GM19324 (cell line): ENCODE results near the gene NPHP1.
"Not testable (repeated sequence)": the region's sequence is repeated elsewhere in the genome, so short reads cannot be mapped to it uniquely, and the experiment has no call there.

Source experiments
- ATAC-seq: cut with Tn5 transposase; IDR thresholded peaks from one replicate; pipeline ENCODE4 v1.9.1; 2021; ENCODE audit warnings: mild to moderate bottlenecking, moderate library complexity; ENCODE audit not compliant: unreplicated experiment, low FRiP score

The NPHP1 gene

GRCh38 chr2:110204408-110205385, at the start of gene NPHP1:
Gene NPHP1 (minus strand): TSS chr2:110205013. CDS start chr2:110204968, 45 bp downstream.
- peak; percentile 94 for ATAC-seq

DNA sequence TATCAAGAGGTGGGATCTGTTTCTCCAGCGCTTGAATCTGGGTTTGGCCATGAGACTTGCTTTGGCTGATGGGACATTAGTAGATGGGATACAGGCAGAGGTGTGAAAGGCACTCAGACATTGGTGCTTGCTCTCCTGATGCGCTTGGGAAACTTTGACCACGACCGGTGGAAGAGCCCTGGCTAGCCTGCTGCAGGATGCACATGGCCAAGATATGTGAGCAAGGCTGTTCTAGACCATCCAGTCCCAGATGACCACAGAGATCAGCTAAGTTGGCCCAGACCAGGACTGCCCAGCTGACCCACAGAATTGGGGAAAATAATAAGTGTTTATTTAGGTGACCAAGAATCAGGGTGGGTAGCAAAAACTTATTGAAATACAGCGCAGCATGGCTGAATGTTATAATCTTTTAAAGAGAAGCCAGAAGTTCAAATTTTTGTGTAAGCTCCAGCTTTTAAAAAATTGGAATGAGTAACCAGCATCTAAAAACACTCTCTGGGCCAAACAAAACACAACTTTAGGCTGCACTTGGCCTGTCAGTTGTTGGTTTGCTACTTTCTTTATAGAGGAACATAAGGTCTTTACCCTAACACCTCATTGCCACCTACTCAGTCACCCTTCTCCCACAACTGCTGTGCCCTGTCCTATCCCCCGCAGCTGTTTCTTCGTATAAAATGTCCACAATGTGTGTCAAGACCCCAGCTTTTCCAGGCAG, 43.4 kb upstream of the NPHP1 start:
- ATAC-seq = not testable (repeated sequence)

DNA sequence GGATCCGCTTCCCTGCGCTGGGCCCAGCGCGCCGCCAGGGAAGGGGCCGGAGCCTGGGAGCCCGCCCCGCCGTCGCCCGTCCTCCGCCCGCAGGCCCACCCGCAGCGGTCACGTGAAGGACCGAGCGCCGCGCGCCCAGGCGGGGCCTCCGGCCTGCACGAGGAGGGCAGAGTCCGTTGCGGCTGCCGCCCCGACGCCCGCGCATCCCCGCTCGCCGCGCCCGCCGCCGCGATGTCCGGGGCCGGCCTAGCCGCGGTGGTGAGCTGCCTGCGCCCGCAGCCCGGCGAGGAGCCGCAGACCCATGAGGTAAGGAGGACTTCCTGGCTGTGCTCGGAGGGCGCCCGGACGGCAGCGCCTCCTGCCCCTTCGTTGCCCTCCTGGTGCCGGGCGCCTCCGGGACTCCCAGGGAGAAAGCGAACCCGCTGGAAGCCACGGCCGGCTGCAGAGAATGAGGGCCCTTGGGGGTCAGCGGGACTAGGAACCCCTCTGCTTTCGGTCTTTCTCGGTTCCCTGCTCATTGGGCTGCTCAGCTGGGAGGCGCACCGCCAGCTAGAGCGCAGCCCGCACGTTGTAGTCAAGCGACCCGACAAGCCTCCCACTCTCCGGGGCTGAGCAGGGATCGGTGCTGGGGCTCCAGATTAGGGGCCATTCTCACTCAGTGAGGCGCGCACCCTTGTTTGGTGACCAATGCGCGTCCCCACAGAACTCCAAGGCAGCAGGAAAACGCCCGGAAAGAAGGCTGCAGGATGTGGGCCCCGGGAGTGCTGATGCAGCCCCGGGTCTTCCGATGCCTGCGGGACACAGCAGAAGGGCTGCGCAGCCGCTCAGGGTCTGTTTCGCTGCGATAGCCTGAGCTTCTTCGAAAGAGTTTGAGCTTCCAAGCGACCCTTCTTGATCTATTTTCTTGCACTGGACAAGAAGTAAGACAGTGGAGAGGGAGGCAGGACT, 40.9 kb upstream of the NPHP1 start:
- not testable (repeated sequence) for ATAC-seq

- not testable (repeated sequence) for ATAC-seq
Observed at GRCh38 chr2:110243283-110243682, 38.5 kb upstream of the NPHP1 start.

DNA sequence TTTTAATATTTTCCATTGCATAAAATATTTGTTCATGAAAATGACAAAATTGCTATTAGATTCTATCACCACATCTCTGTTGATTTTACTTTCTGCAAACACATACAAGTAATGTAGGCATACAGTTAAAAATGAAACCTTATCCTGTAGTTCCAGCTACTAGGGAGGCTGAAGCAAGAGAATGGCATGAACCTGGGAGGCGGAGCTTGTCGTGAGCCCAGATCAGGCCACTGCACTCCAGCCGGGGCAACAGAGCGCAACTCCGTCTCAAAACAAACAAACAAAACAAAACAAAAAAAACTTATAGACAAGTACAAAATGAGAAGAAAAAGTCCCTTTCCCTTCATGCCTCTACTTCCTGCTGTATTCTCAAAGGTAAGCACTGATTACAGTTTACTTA, 29.7 kb upstream of the NPHP1 start:
- not testable (repeated sequence) for ATAC-seq

GRCh38 chr2:110229886-110230285, 25.1 kb upstream of the NPHP1 start:
- not testable (repeated sequence) for ATAC-seq

DNA sequence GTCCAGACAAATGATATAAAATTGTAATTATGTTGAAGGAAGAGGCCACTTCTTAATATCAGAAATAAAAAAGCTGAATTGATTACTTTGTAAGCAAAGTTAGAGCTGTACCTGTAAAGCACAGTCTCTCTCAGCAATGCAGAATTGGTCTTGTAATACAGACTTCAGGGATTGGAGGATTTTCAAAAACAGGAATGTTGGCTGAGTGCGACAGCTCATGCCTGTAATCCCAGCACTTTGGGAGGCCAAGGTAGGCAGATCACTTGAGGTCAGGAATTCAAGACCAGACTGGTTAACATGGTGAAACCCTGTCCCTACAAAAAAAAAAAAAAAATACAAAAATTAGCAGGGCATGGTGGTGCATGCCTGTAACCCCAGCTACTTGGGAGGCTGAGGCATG, 17.8 kb upstream of the NPHP1 start:
- not testable (repeated sequence) for ATAC-seq

- no peak for ATAC-seq
Observed at GRCh38 chr2:110221938-110222337, 17.1 kb upstream of the NPHP1 start.

- ATAC-seq = no peak
Observed at GRCh38 chr2:110220190-110220564, 15.4 kb upstream of the NPHP1 start.

DNA sequence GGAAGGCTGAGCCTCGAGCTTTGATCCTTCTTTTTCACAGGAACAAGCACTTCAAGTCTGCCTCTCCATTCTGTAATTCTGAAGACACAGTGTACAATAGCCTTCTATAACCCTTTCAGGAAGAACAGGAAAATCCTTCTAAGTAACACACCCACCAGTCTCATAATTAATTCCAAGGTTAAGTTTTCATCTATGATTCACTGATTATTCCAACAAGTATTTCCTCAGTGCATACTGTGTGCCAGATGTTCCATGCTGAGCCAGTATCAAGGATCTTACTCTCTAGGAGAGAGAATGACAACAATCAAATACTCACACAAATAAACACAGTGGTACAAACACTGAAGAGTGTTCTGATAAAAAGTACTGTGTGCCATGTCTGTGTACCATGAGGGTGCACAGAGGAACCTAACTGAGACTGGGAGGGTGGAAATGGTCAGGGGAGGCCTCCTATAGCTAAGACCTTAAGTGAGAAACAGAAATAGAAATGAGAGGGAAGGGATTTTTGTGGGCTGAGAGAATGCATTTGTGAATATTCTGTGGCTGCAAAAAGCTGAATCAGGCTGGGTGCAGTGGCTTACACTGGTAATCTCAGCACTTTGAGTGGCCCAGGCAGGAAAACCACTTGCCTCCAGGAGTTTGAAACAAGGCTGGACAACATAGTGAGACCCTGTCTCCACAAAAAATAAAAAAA, 14.8 kb upstream of the NPHP1 start:
- no peak for ATAC-seq

- ATAC-seq = not testable (repeated sequence)
Observed at GRCh38 chr2:110218889-110219288, 14.1 kb upstream of the NPHP1 start.

DNA sequence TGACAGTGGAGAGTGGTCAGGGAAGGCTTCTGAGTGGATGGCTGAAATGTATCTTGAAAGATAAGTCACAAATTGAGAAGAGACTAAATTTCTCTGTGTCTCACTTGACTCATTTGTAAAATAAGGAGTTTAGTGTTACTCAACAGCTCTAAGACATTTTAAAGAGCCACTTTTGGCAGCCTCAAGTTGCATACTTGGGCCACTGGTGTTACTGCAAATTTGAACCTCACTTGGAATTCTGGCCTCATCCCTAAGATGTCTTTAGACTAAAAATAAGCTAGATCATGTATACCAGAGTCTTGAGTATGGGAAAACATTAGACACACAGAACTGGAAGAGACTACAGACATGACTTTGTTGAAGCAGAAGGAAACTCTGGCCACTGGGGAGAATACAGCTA, 12.0 kb upstream of the NPHP1 start:
- ATAC-seq = no peak

DNA sequence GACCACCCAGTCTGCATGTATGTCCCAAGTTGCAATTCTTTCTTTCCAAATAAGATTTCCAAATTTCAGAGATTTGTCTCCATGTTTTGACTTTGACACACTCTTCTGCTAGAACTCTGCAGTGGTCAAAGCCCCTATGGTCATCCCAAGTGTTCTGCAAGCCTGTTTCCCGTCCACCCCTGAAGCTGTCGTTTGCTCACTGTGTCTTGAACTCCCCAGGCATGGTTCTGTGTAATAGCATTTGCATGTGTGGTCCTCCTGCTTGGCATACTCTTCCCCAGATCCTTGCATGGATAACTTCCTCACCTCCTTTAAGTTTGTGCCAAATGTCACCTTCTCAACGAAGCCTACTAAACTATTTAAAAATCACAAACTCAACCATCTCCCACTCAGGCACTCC, 11.4 kb upstream of the NPHP1 start:
- ATAC-seq = no peak

DNA sequence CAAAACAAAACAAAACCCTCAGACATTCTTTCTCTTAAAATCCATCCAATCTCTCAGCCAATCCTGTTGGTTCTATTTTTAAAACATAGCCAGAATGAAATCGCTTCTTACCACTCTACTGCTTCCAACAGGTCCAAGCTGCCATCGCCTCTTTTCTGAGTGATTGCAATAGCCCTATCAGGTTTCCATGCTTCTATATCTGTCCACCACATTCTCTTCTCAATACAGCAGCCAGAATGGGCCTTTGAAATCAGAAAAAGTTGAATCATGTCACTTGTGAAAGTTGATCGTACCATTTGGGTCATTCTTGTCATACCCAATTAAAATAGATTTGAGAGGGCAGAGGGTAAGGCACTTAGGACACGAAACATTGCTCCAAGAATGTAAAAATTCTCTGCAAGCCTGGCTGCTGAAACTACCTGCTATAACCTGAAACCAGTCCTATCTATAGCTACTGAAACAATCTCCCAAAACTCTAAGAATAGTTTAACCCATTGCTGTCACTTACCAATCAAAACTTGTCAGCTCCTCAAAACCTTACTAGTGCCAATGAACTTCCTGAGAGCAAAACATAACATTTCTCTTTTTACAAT, 10.8 kb upstream of the NPHP1 start:
- no peak for ATAC-seq

- no peak for ATAC-seq
Observed at GRCh38 chr2:110215091-110215490, 10.3 kb upstream of the NPHP1 start.

DNA sequence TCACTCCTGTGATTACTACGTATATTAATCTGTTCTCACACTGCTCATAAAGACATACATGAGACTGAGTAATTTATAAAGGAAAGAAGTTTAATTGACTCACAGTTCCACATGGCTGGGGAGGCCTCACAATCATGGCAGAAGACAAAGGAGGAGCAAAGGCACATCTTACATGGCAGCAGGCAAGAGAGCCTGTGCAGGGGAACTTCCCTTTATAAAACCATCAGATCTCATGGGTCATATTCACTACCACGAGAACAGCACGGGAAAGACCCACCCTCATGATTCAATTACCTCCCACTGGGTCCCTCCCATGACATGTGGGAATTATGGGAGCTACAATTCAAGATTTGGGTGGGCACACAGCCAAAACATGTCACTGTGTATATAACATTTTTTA, 8.7 kb upstream of the NPHP1 start:
- not testable (repeated sequence) for ATAC-seq

DNA sequence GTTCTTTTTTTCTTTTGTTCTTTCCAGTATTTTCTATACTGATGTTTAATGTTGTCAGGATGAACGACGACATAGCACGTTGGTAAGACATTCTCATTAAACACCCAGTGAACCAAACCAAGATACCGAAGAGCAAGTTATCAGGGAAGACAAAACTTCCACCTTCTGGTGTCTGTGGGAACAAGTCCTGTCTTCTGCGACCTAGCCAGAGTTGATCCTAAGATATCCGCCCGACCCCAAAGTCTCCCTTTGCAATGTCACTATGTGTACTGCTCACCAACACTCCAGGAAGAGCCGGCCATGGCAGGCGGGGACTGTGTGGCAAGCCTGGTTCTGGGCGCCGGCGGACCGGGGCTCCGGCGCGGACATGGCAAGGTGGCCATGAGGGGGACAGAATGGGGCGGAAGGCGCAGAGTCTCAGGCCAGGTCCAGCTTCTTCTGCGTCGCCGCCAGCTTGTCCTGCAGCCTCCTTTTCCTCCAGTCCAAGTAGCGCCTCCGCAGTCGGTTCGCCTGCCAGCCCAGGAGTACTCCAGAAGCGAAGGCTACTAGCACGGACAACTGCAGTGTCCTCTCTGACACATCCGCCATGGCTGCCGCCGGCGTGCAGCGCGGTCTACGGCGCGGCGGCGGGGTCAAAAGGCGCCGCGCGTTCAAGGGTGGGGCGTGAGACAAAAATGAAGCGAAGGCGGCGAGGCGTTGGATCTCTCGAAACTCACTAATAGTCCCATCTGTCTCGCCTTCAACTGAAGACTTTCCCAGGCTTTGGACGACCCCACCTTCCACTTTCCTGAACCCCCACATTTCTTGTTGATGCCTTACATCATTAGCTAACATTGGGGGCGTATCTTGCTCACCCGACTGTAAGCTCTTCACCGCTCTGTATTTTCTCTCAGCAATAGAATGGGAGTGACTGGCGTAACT, 7.4 kb upstream of the NPHP1 start, which contains the start of gene MTLN:
MTLN (minus strand) TSS at position 610 of the 921 bp plus-strand sequence; CDS start at position 588, 22 bp downstream.
- ATAC-seq = peak; percentile 71
